Endothelial cell of umbilical vein (primary cell): Measurements from ENCODE around the gene INMT. TPM values are rescaled to one million over a fixed set of nuclear protein-coding genes. Genes with fewer than 3 reads are reported as not detected.

Experiments used
- BruUV-seq: library from RNA; stranded (reverse); fragments of 400-500 nt; replicated peaks from 2 replicates; lab custom pipeline; 2021; lab: Mats Ljungman, UMichigan
- CTCF ChIA-PET: fragments of 300-600, 350-600 bp; sonication (Branson Sonifier 250); formaldehyde crosslinking; loops from one replicate; lab custom pipeline; 2021; ENCODE audit warnings: antibody characterized with exemption, inconsistent platforms; lab: Charles Lee
- POLR2A ChIA-PET: fragments of 300-600, 350-600 bp; sonication (Branson Sonifier 250); formaldehyde crosslinking; loops from one replicate; lab custom pipeline; 2021; ENCODE audit warnings: antibody characterized with exemption, inconsistent platforms; lab: Charles Lee
- DNase-seq: peaks from one replicate; pipeline ENCODE4 v3.0.0-alpha.2; 2011; ENCODE audit warnings: low read depth, low spot score
- FAIRE-seq: peaks from 2 replicates; lab custom pipeline; 2011; peaks lifted over from hg19 to GRCh38; lab: Jason Lieb, UNC
- H2AFZ ChIP-seq: 2 replicates; pipeline ENCODE4 v1.6.0; 2012; ENCODE audit warnings: low read depth, low read length, control low read depth, inconsistent platforms
- H3K27ac ChIP-seq: 2 replicates; pipeline ENCODE4 v1.5.1; 2011; ENCODE audit warnings: low read depth, mild to moderate bottlenecking, control low read depth, low read length, moderate library complexity; ENCODE audit not compliant: insufficient read depth
- H3K27me3 ChIP-seq, 2 experiments: 2 replicates each; pipeline versions ENCODE4 v1.6.0 to v1.6.1; 2011; ENCODE audit warnings: low read length in 2 of 2, mixed read lengths in 1 of 2; ENCODE audit not compliant: control insufficient read depth in 2 of 2, insufficient read depth in 2 of 2
- H3K36me3 ChIP-seq, 2 experiments: 2 replicates in 1 of 2; 3 replicates in 1 of 2; pipeline ENCODE4 v1.5.1; 2011; ENCODE audit warnings: low read length in 2 of 2, mild to moderate bottlenecking in 1 of 2, moderate library complexity in 1 of 2; ENCODE audit not compliant: control insufficient read depth in 2 of 2, insufficient read depth in 2 of 2; ENCODE audit errors: extremely low read depth in 1 of 2
- H3K4me1 ChIP-seq: 3 replicates; pipeline ENCODE4 v1.5.1; 2011; ENCODE audit warnings: mild to moderate bottlenecking, low read length; ENCODE audit not compliant: control insufficient read depth, insufficient read depth; ENCODE audit errors: extremely low read depth
- H3K4me2 ChIP-seq: 2 replicates; pipeline ENCODE4 v1.6.1; 2011; ENCODE audit warnings: low read length, control low read depth, mixed read lengths; ENCODE audit not compliant: insufficient read depth
- H3K4me3 ChIP-seq, 3 experiments: fragments of 200-600 bp in 1 of 3; sonication (generic), shearing (Covaris generic) in 1 of 3; replicated peaks in 1 of 3; 2 replicates each; pipeline ENCODE4 v1.5.1; 2011 to 2016; ENCODE audit warnings: control low read depth in 3 of 3, low read length in 3 of 3, mild to moderate bottlenecking in 2 of 3, inconsistent platforms in 1 of 3, low read depth in 1 of 3, moderate library complexity in 1 of 3; ENCODE audit not compliant: insufficient read depth in 1 of 3
- H3K79me2 ChIP-seq: 2 replicates; pipeline ENCODE4 v1.6.0; 2012; ENCODE audit warnings: low read length, inconsistent platforms; ENCODE audit not compliant: control insufficient read depth, insufficient read depth
- H3K9ac ChIP-seq: replicated peaks from 2 replicates; pipeline ENCODE3; 2011; ENCODE audit warnings: low read length, control low read depth; ENCODE audit not compliant: insufficient read depth; ENCODE audit errors: extremely low read depth
- H3K9me1 ChIP-seq: replicated peaks from 3 replicates; pipeline ENCODE4 v1.6.0; 2011; ENCODE audit warnings: mild to moderate bottlenecking, low read length; ENCODE audit not compliant: control insufficient read depth, insufficient read depth; ENCODE audit errors: extremely low read depth
- H3K9me3 ChIP-seq: replicated peaks from 2 replicates; pipeline ENCODE4 v1.5.1; 2012; ENCODE audit warnings: low read length, inconsistent platforms; ENCODE audit not compliant: control insufficient read depth, insufficient read depth
- H4K20me1 ChIP-seq: replicated peaks from 2 replicates; pipeline ENCODE3; 2011; ENCODE audit warnings: mild to moderate bottlenecking, low read length; ENCODE audit not compliant: control insufficient read depth, insufficient read depth; ENCODE audit errors: extremely low read depth
- EZH2 ChIP-seq: IDR thresholded peaks from 2 replicates; pipeline ENCODE4 v1.6.1; 2012; ENCODE audit warnings: borderline replicate concordance, low read depth, mild to moderate bottlenecking, moderate library complexity, low read length, inconsistent platforms; ENCODE audit not compliant: severe bottlenecking
- FOS ChIP-seq: IDR thresholded peaks from 2 replicates; pipeline ENCODE4 v1.6.1; 2011; ENCODE audit warnings: mild to moderate bottlenecking, low read length, moderate library complexity, borderline replicate concordance; ENCODE audit not compliant: insufficient read depth
- GATA2 ChIP-seq: IDR thresholded peaks from 2 replicates; pipeline ENCODE4 v1.7.0; 2011; ENCODE audit warnings: low read depth, mild to moderate bottlenecking, moderate library complexity, mixed read lengths, low read length; ENCODE audit not compliant: insufficient read length, insufficient read depth
- JUN ChIP-seq: IDR thresholded peaks from 2 replicates; pipeline ENCODE4 v1.6.1; 2011; ENCODE audit warnings: borderline replicate concordance, low read depth; ENCODE audit not compliant: insufficient read length, insufficient read depth
- MAX ChIP-seq: IDR thresholded peaks from 2 replicates; pipeline ENCODE4 v1.6.1; 2011; ENCODE audit not compliant: insufficient read depth, insufficient read length
- MYC ChIP-seq: IDR thresholded peaks from one replicate; pipeline ENCODE4 v1.6.1; 2011; ENCODE audit warnings: mild to moderate bottlenecking, low read depth, low read length
- POLR2A ChIP-seq: IDR thresholded peaks from 2 replicates; pipeline ENCODE4 v1.6.1; 2012; ENCODE audit warnings: low read depth, mild to moderate bottlenecking, control low read depth, low read length
- POLR2AphosphoS5 ChIP-seq: IDR thresholded peaks from 2 replicates; pipeline ENCODE4 v1.6.1; 2012; ENCODE audit warnings: low read depth, mild to moderate bottlenecking, control low read depth, low read length, moderate library complexity; ENCODE audit not compliant: insufficient read depth
- dilution Hi-C: fragments of 300-500 bp; cut with MboI; formaldehyde crosslinking; loops from one replicate; pipeline ENCODE4 v1.15.0; 2019; ENCODE audit warnings: low sequenced_read_pairs; ENCODE audit not compliant: extremely low pct_ligation_motif_present
- intact Hi-C: fragments of 100-400 bp; cut with micrococcal nuclease; formaldehyde crosslinking; loops from one replicate; pipeline ENCODE4 v1.10.0; 2022
- polyA plus RNA-seq, 4 experiments: library from polyadenylated mRNA; depleted of rRNA in 3 of 4; stranded (reverse) in 3 of 4; unstranded in 1 of 4; fragments of >200 nt; gene quantifications; 2 replicates each; pipeline versions ENCODE4 v1.2.1 to v1.2.3, GENCODE V29; 2011 to 2012; ENCODE audit warnings: missing spikeins in 1 of 4
- total RNA-seq: library from RNA; stranded (reverse); gene quantifications from 2 replicates; pipeline ENCODE4 v1.2.3, GENCODE V29; 2021
- TF ChIP-seq, protein P1 (sequence below), 2 donors: IDR thresholded peaks; 1 replicate in 1 of 2; 2 replicates in 1 of 2; pipeline ENCODE4 v1.5.1; 2011; ENCODE audit warnings: low read length in 2 of 2, mild to moderate bottlenecking in 2 of 2, moderate library complexity in 2 of 2, control low read depth in 1 of 2, inconsistent platforms in 1 of 2, low read depth in 1 of 2; ENCODE audit not compliant: insufficient read depth in 1 of 2; ENCODE audit errors: extremely low read depth in 1 of 2

INMT gene
- total and polyA plus RNA-seq, 2 donors (not counting 3 experiments of a cell fraction or from before 2014, with no cell fraction given) = not detected

GRCh38 chr7:30765408-30765807, 13.5 kb downstream of the INMT start:
- Histone ChIP-seq H3K9ac (no peak overlapping the region), H3K4me1 (no peaks in the 10 kb centered on the region), H3K27me3 (peaks cover 32 to 36% of the 10 kb centered on the region in 2 experiments), H4K20me1 (no peaks in the 10 kb centered on the region), H3K79me2 (no peaks in the 10 kb centered on the region), H3K9me1 (no peaks in the 10 kb centered on the region), H3K4me3 (no peak overlapping the region), H3K9me3 (no peaks in the 10 kb centered on the region), H2AFZ (no peak overlapping the region), H3K27ac (no peak overlapping the region), H3K36me3 (no peaks in the 10 kb centered on the region), H3K4me2 (no peak overlapping the region)
- dilution Hi-C loops (no loop called here), intact Hi-C loops (no loop called here)
- TF ChIP-seq JUN (no peak), FOS (no peak), MYC (no peak), POLR2A (no peak), POLR2AphosphoS5 (no peak), GATA2 (no peak), MAX (no peak), EZH2 (no peak)
- TF ChIP-seq, protein P1, sequence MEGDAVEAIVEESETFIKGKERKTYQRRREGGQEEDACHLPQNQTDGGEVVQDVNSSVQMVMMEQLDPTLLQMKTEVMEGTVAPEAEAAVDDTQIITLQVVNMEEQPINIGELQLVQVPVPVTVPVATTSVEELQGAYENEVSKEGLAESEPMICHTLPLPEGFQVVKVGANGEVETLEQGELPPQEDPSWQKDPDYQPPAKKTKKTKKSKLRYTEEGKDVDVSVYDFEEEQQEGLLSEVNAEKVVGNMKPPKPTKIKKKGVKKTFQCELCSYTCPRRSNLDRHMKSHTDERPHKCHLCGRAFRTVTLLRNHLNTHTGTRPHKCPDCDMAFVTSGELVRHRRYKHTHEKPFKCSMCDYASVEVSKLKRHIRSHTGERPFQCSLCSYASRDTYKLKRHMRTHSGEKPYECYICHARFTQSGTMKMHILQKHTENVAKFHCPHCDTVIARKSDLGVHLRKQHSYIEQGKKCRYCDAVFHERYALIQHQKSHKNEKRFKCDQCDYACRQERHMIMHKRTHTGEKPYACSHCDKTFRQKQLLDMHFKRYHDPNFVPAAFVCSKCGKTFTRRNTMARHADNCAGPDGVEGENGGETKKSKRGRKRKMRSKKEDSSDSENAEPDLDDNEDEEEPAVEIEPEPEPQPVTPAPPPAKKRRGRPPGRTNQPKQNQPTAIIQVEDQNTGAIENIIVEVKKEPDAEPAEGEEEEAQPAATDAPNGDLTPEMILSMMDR (IDR thresholded peaks at IDR 0.05; ENCODE audit: extremely low read depth in 1 of 2, insufficient read depth in 1 of 2, low read depth in 1 of 2, low read length in 2 of 2) = no peak
- CTCF ChIA-PET = no interaction called here
- no TSS peak for BruUV-seq
- no peak for FAIRE-seq
- POLR2A ChIA-PET = no interaction called here
- no peak for DNase-seq
